GM12873 (cell line): Measurements from ENCODE around the gene OR51D1.

ENCODE experiments used
- CTCF ChIP-seq: IDR thresholded peaks from 2 replicates; pipeline ENCODE4 v1.5.1; 2012; ENCODE audit warnings: low read depth, mild to moderate bottlenecking, moderate library complexity, low read length, control low read depth; ENCODE audit not compliant: insufficient read depth; ENCODE audit errors: missing control alignments

Gene OR51D1

DNA sequence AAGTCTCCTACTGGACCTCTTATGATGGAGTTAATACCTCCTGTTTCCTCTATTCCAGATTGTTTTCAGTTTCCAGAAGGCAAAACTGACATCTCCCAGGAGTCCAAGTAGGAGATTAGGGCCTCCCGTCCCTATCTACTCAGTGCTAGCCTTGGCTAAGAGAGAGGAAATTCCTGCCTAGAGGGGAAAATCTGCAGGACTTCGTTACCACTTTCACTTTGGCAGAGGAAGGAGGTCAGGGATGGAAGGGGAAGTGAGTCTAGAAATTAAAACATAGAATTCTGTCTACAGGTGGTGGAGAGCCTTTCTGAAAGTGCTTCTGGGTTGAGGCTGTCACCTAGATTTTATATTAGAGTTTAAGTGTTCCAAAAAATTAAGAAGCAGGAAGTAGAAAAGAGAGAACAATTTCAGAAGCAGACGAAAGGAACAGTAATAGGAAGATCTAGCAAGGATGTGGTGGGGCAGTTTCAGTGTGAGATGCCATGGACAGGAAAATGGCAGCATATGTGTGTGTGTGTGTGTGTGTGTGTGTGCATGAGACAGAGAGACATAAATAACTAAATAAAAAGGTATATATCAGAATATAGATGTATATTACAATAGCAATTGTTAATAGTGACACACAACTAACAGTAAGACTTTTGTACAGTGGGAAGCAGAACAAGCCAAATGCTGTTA lies 26.9 kb upstream of the OR51D1 start:
- TF ChIP-seq CTCF, result no peak

DNA sequence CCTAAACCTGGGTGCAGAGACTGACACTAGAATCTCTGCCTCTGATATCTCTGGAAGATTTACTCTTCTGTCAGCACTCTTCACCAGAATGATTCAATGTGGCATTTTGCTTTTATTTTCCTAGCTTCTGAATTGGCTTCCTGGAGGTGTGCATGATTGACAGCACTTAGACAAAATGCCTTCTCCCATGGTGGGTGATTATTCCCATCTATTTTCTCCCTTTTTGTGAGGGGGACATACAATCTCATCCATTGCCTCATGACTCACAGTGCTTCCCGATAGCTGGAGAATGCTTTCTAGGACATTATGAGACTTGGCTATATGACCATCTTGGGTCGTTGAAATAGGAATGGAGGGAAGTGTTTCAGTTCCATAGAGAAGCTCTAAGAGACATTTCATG lies 25.3 kb upstream of the OR51D1 start:
- TF ChIP-seq CTCF, result no peak

GRCh38 chr11:4615856-4616444 lies 21.3 kb upstream of the OR51D1 start:
- no peak for TF ChIP-seq CTCF

- no peak for TF ChIP-seq CTCF
These were observed 17.8 kb upstream of the OR51D1 start for GRCh38 chr11:4619514-4619913.

GRCh38 chr11:4626207-4627099 lies 10.8 kb upstream of the OR51D1 start:
- peak; percentile 78 for TF ChIP-seq CTCF

DNA sequence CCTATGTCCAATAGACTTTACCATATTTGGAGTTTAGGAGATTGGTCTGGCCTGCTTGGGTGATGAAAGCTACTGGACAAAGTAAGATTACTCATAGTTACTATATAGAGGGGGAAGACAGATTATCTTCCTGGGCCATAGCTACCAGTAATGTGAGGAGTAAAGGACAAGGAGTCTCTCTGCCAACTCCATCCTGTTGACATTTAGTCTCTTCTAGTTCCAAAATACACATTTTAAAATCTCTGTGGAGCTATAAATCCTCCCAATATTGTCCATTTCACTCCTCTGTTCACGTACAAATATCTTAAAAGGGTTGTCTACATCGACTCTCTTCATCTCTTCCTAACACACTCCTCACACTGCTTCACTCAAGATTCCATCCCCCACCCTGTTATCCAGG lies 1.1 kb upstream of the OR51D1 start:
- no peak for TF ChIP-seq CTCF

DNA sequence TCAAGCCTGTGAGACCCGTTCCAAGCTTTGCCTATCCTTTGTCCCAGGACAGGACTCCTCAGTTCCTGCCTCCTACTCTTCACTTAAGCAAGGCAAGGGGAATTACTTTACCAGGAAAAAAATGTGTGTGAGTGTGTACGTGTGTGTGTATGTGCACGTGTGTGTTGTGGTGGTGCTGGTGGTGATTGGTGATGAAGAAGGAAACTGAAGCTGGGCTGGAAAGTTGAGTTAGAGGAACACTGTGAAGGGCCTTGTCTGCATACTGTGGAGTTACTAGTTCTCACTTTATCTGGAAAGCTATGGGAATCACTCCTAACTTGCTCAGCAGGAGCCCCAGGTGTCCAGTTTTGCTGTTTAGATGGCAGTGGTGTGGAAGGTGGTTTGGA lies 378 bp downstream of the OR51D1 start:
- TF ChIP-seq CTCF, result no peak
